Epithelial cell of proximal tubule (primary cell): ENCODE data around the gene CHFR. TPM values are rescaled to one million over a fixed set of nuclear protein-coding genes. Genes with fewer than 3 reads are reported as not detected.
"Not testable (repeated sequence)": the region's sequence is repeated elsewhere in the genome, so short reads cannot be mapped to it uniquely, and the experiment has no call there.

ENCODE experiments used
- DNase-seq: peaks from one replicate; pipeline ENCODE4 v3.0.0-alpha.2; 2011; ENCODE audit warnings: low read depth
- H3K4me3 ChIP-seq: 2 replicates; pipeline ENCODE4 v1.5.1; 2011; ENCODE audit warnings: low read depth, mild to moderate bottlenecking, low read length
- total RNA-seq: library from RNA; depleted of rRNA; stranded (reverse); fragments of >200 nt; gene quantifications from 2 replicates; pipeline ENCODE4 v1.2.3, GENCODE V29; 2015
- TF ChIP-seq, protein P1 (sequence below): conservative IDR thresholded peaks from 2 replicates; pipeline ENCODE4 v1.5.1; 2012; ENCODE audit warnings: low read depth, mild to moderate bottlenecking, low read length

CHFR gene
- total RNA-seq, 1 donor from 2014 or later = 26.2 TPM

- no peak overlapping the region for H3K4me3 ChIP-seq
- TF ChIP-seq, protein P1, sequence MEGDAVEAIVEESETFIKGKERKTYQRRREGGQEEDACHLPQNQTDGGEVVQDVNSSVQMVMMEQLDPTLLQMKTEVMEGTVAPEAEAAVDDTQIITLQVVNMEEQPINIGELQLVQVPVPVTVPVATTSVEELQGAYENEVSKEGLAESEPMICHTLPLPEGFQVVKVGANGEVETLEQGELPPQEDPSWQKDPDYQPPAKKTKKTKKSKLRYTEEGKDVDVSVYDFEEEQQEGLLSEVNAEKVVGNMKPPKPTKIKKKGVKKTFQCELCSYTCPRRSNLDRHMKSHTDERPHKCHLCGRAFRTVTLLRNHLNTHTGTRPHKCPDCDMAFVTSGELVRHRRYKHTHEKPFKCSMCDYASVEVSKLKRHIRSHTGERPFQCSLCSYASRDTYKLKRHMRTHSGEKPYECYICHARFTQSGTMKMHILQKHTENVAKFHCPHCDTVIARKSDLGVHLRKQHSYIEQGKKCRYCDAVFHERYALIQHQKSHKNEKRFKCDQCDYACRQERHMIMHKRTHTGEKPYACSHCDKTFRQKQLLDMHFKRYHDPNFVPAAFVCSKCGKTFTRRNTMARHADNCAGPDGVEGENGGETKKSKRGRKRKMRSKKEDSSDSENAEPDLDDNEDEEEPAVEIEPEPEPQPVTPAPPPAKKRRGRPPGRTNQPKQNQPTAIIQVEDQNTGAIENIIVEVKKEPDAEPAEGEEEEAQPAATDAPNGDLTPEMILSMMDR = no peak
- no peak for DNase-seq
These were observed 48.9 kb downstream of the CHFR start for GRCh38 chr12:132838410-132839080.

- H3K4me3 ChIP-seq = no peak overlapping the region
- no peak for DNase-seq
- TF ChIP-seq, protein P1 = no peak
These were observed 49.6 kb downstream of the CHFR start for GRCh38 chr12:132837693-132838409.

DNA sequence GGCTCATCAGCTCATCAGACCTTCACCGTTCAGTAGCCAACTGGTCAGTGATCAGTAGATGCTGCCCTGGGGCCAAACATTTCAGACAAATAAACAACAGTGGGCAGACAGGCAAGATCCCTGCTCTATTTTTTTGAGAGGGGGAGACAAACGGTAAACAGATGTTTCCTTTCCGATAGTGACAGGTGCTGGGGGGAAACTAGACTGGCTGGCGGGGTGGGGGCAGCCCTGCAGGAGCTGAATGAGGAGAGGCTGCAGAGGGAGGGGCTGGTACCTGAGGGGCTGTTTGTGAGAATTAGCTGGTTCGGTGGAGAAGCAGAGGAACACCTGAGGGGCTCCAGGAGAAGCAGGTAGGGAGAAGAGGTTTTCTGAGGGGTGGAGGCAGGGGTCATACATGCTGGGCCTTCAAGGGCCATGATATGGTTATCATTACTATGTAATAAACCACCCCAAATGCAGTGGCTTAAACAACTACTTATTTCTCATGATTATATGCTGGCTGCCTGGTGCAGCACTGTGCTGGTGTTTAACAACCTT, 50.5 kb downstream of the CHFR start:
- H3K4me3 ChIP-seq = no peak overlapping the region
- TF ChIP-seq, protein P1 = no peak

GRCh38 chr12:132836230-132836629, 51.2 kb downstream of the CHFR start:
- H3K4me3 ChIP-seq, DNase-seq: not testable (repeated sequence)

More for the DNA sequence above, 50.5 kb downstream of the CHFR start:
- no peak for DNase-seq

GRCh38 chr12:132835076-132836025, 52.1 kb downstream of the CHFR start:
- TF ChIP-seq, protein P1 = no peak
- H3K4me3 ChIP-seq = no peak overlapping the region
- no peak for DNase-seq

GRCh38 chr12:132834181-132834711, 53.2 kb downstream of the CHFR start:
- DNase-seq = no peak
- TF ChIP-seq, protein P1 = no peak
- no peak overlapping the region for H3K4me3 ChIP-seq
